Activated naive CD4-positive, alpha-beta T cell treated with anti-CD3 and anti-CD28 coated beads, Interleukin-2, amount 10 ng/mL, durations not matched to agents 7 days and 5 days (primary cell): Measurements from ENCODE around the gene ASCC1.

Source experiments
- CTCF ChIA-PET: fragments of 350-600 bp; sonication (Branson Sonifier 250); formaldehyde crosslinking; loops from one replicate; lab custom pipeline; 2021; ENCODE audit warnings: antibody characterized with exemption; lab: Charles Lee
- DNase-seq: peaks from one replicate; pipeline ENCODE4 v3.0.0-alpha.2; 2020
- H3K27ac Mint-ChIP-seq: one replicate; pipeline ENCODE4 v1.8.0; 2021; ENCODE audit warnings: mild to moderate bottlenecking, moderate library complexity, mixed read lengths
- H3K27me3 Mint-ChIP-seq: one replicate; pipeline ENCODE4 v1.8.0; 2021; ENCODE audit warnings: mild to moderate bottlenecking, mixed read lengths
- H3K36me3 Mint-ChIP-seq: one replicate; pipeline ENCODE4 v1.8.0; 2021; ENCODE audit warnings: mixed read lengths
- H3K4me1 Mint-ChIP-seq: one replicate; pipeline ENCODE4 v1.8.0; 2021; ENCODE audit warnings: mixed read lengths
- H3K4me3 Mint-ChIP-seq: one replicate; pipeline ENCODE4 v1.8.0; 2021; ENCODE audit warnings: mild to moderate bottlenecking, moderate library complexity, mixed read lengths
- H3K9me3 Mint-ChIP-seq: one replicate; pipeline ENCODE4 v1.8.0; 2021; ENCODE audit warnings: mixed read lengths

ASCC1 gene, protein sequence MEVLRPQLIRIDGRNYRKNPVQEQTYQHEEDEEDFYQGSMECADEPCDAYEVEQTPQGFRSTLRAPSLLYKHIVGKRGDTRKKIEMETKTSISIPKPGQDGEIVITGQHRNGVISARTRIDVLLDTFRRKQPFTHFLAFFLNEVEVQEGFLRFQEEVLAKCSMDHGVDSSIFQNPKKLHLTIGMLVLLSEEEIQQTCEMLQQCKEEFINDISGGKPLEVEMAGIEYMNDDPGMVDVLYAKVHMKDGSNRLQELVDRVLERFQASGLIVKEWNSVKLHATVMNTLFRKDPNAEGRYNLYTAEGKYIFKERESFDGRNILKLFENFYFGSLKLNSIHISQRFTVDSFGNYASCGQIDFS

GRCh38 chr10:72215611-72216549 is at the start of gene ASCC1, which contains the start of gene ANAPC16:
TSS of gene ASCC1 (minus strand) at chr10:72216276. CDS start at chr10:72213298, 2,978 bp downstream.
TSS of gene ANAPC16 (plus strand) at chr10:72216012. CDS start at chr10:72223915, 7,903 bp downstream.
- Mint-ChIP-seq H3K36me3 (peaks cover 26% of the 10 kb centered on the region), H3K27ac (peak within 1 kb of the TSS; percentile 97), H3K4me1 (peaks cover 60% of the 10 kb centered on the region), H3K9me3 (no peaks in the 10 kb centered on the region), H3K4me3 (peak within 1 kb of the TSS; percentile 93), H3K27me3 (no peaks in the 10 kb centered on the region)
- CTCF ChIA-PET = interaction anchor here (1.0 to 1.6 kb wide), 6 partner anchors 32 to 124 kb away, joined by 3 to 6 read pairs (median 3); no protein-coding TSS in a partner anchor
- peak; percentile 94 for DNase-seq

GRCh38 chr10:72265508-72265907 is 49.4 kb upstream of the ASCC1 start:
- Mint-ChIP-seq H3K27ac (no peak overlapping the region), H3K4me1 (peaks cover 60% of the 10 kb centered on the region), H3K4me3 (no peak overlapping the region), H3K27me3 (peaks cover 5% of the 10 kb centered on the region), H3K36me3 (no peaks in the 10 kb centered on the region), H3K9me3 (no peaks in the 10 kb centered on the region)
- no peak for DNase-seq
- CTCF ChIA-PET = interaction anchor here (0.9 to 2.3 kb wide), 4 partner anchors 8 to 74 kb away, joined by 3 to 6 read pairs (median 6); partner anchors contain the start of gene DDIT4

DNA sequence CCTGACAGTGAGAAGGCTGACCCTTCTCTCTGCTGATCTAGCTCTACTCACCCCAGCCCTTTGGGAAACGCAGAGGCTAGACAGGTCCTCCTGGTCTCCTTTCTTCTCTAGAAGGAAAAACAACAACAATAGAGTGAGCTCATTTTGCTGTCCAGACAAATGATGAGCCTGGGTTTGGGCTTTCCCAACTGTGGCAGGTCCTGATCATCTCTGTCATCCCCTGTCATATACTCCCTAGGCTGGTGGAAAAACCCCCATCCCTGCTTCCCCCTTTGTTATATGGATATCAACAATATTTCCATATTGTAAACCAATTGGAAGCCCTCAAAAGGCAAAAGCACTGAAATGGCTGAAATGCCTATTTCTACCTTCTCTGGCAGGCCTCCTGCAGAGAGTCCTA is 48.5 kb upstream of the ASCC1 start:
- H3K27me3 Mint-ChIP-seq = peaks cover 5% of the 10 kb centered on the region
- no peaks in the 10 kb centered on the region for H3K9me3 Mint-ChIP-seq
- H3K4me1 Mint-ChIP-seq = peaks cover 66% of the 10 kb centered on the region
- H3K36me3 Mint-ChIP-seq = no peaks in the 10 kb centered on the region
- no peak overlapping the region for H3K4me3 Mint-ChIP-seq
- CTCF ChIA-PET = interaction anchor here (0.9 to 2.3 kb wide), 5 partner anchors 9 to 75 kb away, joined by 3 to 6 read pairs (median 5); partner anchors contain the start of gene DDIT4
- DNase-seq = no peak
- H3K27ac Mint-ChIP-seq = no peak overlapping the region

DNA sequence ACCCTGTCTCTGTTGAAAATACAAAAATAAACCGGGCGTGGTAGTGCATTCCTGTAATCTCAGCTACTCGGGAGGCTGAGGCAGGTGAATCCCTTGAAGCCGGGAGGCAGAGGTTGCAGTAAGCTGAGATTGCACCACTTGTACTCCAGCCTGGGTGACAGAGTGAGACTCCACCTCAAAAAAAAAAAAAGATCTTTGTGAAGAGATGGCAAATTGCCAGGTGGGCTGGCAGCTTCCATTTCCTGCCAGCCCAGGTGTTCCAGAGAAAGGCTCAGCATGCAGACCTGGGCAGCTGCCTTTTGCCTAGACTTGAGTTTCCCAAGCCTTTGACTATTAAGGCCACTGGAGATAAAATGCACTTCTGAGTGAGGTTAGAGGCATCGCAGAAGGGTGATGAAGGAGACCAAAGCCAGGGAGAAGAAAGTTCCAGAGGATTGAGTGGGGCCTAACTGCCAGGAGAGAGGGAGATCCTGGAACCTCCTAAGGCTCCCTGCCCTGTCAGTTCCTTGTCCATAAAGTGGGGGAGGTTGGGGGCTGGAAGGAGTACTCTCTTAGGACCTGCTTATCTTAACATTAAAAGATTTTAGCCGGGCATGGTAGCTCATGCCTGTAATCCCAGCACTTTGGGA is 47.7 kb upstream of the ASCC1 start:
- CTCF ChIA-PET = interaction anchor here (1.1 to 2.3 kb wide), 4 partner anchors 10 to 76 kb away, joined by 3 to 6 read pairs (median 6); partner anchors contain the start of gene DDIT4
- peak; percentile 51 for DNase-seq
- H3K36me3 Mint-ChIP-seq = no peaks in the 10 kb centered on the region
- peaks cover 5% of the 10 kb centered on the region for H3K27me3 Mint-ChIP-seq
- H3K4me3 Mint-ChIP-seq = peak overlapping the region; percentile 35
- peak overlapping the region; percentile 86 for H3K27ac Mint-ChIP-seq
- no peaks in the 10 kb centered on the region for H3K9me3 Mint-ChIP-seq
- H3K4me1 Mint-ChIP-seq = peaks cover 67% of the 10 kb centered on the region

DNA sequence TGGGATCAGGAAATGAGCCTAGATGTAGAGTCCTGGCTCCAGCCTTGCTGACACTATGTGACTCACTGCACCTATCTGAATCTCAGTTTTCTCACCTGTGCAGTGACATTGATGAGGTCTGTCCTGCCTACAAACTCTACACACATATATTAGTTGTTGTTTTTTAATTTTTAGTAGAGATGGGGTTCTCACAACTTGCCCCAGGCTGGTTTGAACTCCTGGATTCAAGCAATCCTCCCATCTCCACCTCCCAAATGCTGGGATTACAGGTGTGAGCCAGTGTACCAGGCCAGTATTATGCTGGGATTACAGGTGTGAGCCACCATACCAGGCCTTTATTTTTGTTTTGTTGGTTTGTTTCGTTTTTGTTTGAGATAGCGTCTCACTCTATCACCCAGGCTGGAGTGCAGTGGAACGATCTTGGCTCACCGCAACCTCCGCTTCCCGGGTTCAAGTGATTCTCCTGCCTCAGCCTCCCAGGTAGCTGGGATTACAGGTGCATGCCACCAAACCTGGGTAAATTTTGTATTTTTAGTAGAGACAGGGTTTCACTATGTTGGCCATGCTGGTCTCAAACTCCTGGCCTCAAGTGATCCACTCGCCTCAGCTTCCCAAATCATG is 45.8 kb upstream of the ASCC1 start:
- Mint-ChIP-seq H3K36me3 (no peaks in the 10 kb centered on the region), H3K4me1 (peaks cover 72% of the 10 kb centered on the region), H3K27ac (peak overlapping the region; percentile 97), H3K27me3 (peaks cover 5% of the 10 kb centered on the region), H3K9me3 (no peaks in the 10 kb centered on the region), H3K4me3 (peak overlapping the region; percentile 73)
- CTCF ChIA-PET = interaction anchor here (0.8 to 3.6 kb wide), 9 partner anchors 8 to 75 kb away, joined by 3 to 31 read pairs (median 6); partner anchors contain the start of gene DDIT4
- no peak for DNase-seq

GRCh38 chr10:72260976-72261783 is 45.1 kb upstream of the ASCC1 start:
- Mint-ChIP-seq H3K36me3 (no peaks in the 10 kb centered on the region), H3K4me3 (peak overlapping the region; percentile 73), H3K4me1 (peaks cover 76% of the 10 kb centered on the region), H3K27ac (peak overlapping the region; percentile 97), H3K27me3 (peaks cover 5% of the 10 kb centered on the region), H3K9me3 (no peaks in the 10 kb centered on the region)
- CTCF ChIA-PET = interaction anchor here (0.6 to 3.6 kb wide), 18 partner anchors 8 to 135 kb away, joined by 3 to 31 read pairs (median 6); partner anchors contain the start of gene DDIT4
- peak; percentile 71 for DNase-seq

GRCh38 chr10:72260239-72260975 is 44.3 kb upstream of the ASCC1 start:
- Mint-ChIP-seq H3K9me3 (no peaks in the 10 kb centered on the region), H3K4me1 (peaks cover 80% of the 10 kb centered on the region), H3K27me3 (peaks cover 5% of the 10 kb centered on the region), H3K36me3 (no peaks in the 10 kb centered on the region), H3K27ac (peak overlapping the region; percentile 97), H3K4me3 (peak overlapping the region; percentile 73)
- CTCF ChIA-PET = interaction anchor here (0.6 to 3.6 kb wide), 20 partner anchors 9 to 134 kb away, joined by 3 to 31 read pairs (median 6); partner anchors contain the start of gene DDIT4
- peak; percentile 92 for DNase-seq

- CTCF ChIA-PET = interaction anchor here (0.7 to 3.6 kb wide), 13 partner anchors 12 to 134 kb away, joined by 3 to 31 read pairs (median 7); partner anchors contain the start of gene DDIT4
- Mint-ChIP-seq H3K4me3 (peak overlapping the region; percentile 73), H3K36me3 (no peaks in the 10 kb centered on the region), H3K27me3 (peaks cover 5% of the 10 kb centered on the region), H3K4me1 (peaks cover 85% of the 10 kb centered on the region), H3K27ac (peak overlapping the region; percentile 97), H3K9me3 (no peaks in the 10 kb centered on the region)
- DNase-seq = no peak
These were observed 43.6 kb upstream of the ASCC1 start for GRCh38 chr10:72259491-72260238.

GRCh38 chr10:72258617-72259016 is 42.5 kb upstream of the ASCC1 start:
- no peaks in the 10 kb centered on the region for H3K9me3 Mint-ChIP-seq
- no peak overlapping the region for H3K4me3 Mint-ChIP-seq
- peaks cover 85% of the 10 kb centered on the region for H3K4me1 Mint-ChIP-seq
- no peaks in the 10 kb centered on the region for H3K36me3 Mint-ChIP-seq
- CTCF ChIA-PET = interaction anchor here (1.1 to 3.6 kb wide), 5 partner anchors 9 to 78 kb away, joined by 3 to 31 read pairs (median 5); partner anchors contain the start of gene DDIT4
- H3K27ac Mint-ChIP-seq = peak overlapping the region; percentile 73
- DNase-seq = no peak
- H3K27me3 Mint-ChIP-seq = peaks cover under 1% of the 10 kb centered on the region

- Mint-ChIP-seq H3K27ac (peak overlapping the region; percentile 62), H3K4me1 (peaks cover 84% of the 10 kb centered on the region)
- DNase-seq = no peak
These were observed 41.2 kb upstream of the ASCC1 start for GRCh38 chr10:72257051-72257892.

More at GRCh38 chr10:72257051-72257892, 41.2 kb upstream of the ASCC1 start:
- Mint-ChIP-seq H3K36me3 (no peaks in the 10 kb centered on the region), H3K9me3 (no peaks in the 10 kb centered on the region), H3K27me3 (no peaks in the 10 kb centered on the region), H3K4me3 (peak overlapping the region; percentile 22)
- CTCF ChIA-PET = interaction anchor here (0.7 to 1.6 kb wide), 3 partner anchors 18 to 72 kb away, joined by 3 to 5 read pairs (median 4); no protein-coding TSS in a partner anchor
